ENCODE data around the gene IL17RE.

DNA sequence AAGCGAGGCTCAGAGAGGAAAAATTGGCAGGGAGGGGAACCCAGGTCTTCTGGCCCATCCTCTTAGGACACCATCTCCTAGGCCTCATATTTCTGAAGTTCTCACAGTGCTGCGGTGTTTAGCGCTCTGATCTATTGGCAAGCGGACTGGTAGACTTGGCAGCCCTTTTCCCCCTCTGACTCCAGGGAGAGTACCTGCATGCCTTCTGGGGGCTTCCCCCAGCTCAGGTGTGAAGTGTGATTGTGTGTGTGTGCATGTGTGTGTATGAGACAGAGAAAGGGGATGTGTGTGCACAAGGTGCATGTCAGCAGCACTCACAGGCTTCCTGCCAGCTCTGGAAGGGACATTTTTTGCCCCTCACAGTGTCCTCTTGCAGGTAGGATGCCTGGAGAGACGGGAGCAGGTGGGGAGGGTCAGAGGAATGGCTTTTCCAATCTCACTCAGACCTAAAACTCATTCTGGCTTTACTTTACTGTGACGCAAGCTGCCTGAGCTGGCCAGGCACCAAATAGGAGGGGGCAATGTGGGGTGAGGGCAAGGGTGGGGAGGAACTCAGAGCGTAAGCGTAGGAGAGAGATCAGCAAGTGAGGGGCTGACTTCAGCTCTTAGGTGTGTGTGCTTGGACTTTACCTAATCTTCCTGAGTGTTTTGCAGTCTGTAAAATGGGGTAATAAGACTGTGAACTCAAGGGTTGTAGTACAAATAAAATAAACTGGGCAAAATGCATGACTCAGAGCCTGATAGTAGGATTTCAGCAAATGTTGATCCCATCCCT, 4.0 kb upstream of the IL17RE start:
- no peak for TF ChIP-seq EZH2phosphoT487 (IDR thresholded peaks at IDR 0.05; ENCODE audit: unreplicated experiment)
- TF ChIP-seq ZNF331 (CRISPR knock-in tag; IDR thresholded peaks at IDR 0.05; ENCODE audit: low read depth), result no peak
- TF ChIP-seq CTCF (conservative IDR thresholded peaks at IDR 0.05; ENCODE audit: low read depth in 2 of 2), result no peak
- no peak for TF ChIP-seq ETS1 (IDR thresholded peaks at IDR 0.05)
- TF ChIP-seq POLR2AphosphoS5 (IDR thresholded peaks at IDR 0.05; ENCODE audit: low read depth), result no peak
- TF ChIP-seq EZH2 (IDR thresholded peaks at IDR 0.05; ENCODE audit: low read depth, unreplicated experiment), result no peak
- TF ChIP-seq REST (IDR thresholded peaks at IDR 0.05; ENCODE audit: unreplicated experiment), result no peak
- TF ChIP-seq CREB1 (CRISPR knock-in tag; IDR thresholded peaks at IDR 0.05; ENCODE audit: low read depth), result no peak
